PFSK-1 (cell line): Measurements from ENCODE around the gene ITGAL.

Source experiments
- FOXP2 ChIP-seq: optimal IDR thresholded peaks from 2 replicates; pipeline ENCODE3; 2011; ENCODE audit warnings: borderline replicate concordance, control low read depth, inconsistent platforms; ENCODE audit not compliant: insufficient read depth; ENCODE audit errors: extremely low read length, extremely low read depth
- POLR2AphosphoS5 ChIP-seq: IDR thresholded peaks from 2 replicates; pipeline ENCODE4 v1.6.1; 2012; ENCODE audit warnings: low read depth, mild to moderate bottlenecking, control low read depth, low read length, moderate library complexity
- SIN3A ChIP-seq: IDR thresholded peaks from 2 replicates; pipeline ENCODE4 v1.6.1; 2012; ENCODE audit warnings: mild to moderate bottlenecking, low read length, moderate library complexity, borderline replicate concordance; ENCODE audit not compliant: insufficient read depth
- TAF1 ChIP-seq: IDR thresholded peaks from 2 replicates; pipeline ENCODE4 v1.6.1; 2012; ENCODE audit warnings: low read length, control low read depth, borderline replicate concordance; ENCODE audit not compliant: insufficient read depth
- TF ChIP-seq, protein P1 (sequence below), 2 experiments: IDR thresholded peaks; 2 replicates each; pipeline versions ENCODE4 v1.6.1 to v1.8.0; 2011 to 2012; ENCODE audit warnings: low read depth in 2 of 2, low read length in 2 of 2, control low read depth in 1 of 2, inconsistent platforms in 1 of 2, mild to moderate bottlenecking in 1 of 2, moderate library complexity in 1 of 2; ENCODE audit not compliant: insufficient read depth in 1 of 2

The ITGAL gene

DNA sequence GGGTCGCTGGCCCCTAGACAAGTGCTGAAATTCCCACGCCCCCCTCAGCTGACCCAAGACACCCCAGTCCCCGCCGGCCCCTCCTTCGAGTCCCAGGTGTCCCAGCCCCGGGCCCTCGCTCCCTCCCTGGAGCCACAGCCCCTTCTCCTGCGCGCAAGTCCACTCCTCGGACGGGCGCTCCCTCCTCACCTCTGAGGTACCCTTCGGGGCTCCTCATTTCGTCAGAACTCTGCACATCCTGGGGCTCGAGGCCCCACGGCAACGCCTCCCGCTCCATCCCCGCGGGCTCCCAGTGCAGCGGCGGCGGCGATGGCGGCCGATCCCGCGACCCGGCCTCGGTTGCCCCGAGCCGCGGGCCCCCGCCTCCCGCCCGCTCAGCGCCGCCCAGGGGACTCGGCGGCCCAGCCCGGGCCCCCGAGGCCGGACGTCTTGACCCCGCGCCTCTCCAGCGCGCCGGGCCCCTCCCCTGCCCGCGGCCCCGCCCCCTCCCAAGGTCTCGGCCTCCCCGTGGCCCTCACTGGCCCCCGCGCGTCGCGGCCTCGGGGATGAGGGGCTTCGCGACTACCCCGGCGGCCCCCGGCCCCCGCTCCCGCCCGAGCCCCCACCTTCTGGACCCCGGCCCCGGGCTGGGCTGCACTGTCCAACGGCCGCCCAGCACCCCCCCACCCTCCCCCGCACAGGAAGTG lies 53.7 kb downstream of the ITGAL start, which contains the start of gene ZNF768:
ZNF768 (minus strand) TSS at position 430 of the 686 bp plus-strand sequence; CDS start at position 277, 153 bp downstream.
- TF ChIP-seq, protein P1, sequence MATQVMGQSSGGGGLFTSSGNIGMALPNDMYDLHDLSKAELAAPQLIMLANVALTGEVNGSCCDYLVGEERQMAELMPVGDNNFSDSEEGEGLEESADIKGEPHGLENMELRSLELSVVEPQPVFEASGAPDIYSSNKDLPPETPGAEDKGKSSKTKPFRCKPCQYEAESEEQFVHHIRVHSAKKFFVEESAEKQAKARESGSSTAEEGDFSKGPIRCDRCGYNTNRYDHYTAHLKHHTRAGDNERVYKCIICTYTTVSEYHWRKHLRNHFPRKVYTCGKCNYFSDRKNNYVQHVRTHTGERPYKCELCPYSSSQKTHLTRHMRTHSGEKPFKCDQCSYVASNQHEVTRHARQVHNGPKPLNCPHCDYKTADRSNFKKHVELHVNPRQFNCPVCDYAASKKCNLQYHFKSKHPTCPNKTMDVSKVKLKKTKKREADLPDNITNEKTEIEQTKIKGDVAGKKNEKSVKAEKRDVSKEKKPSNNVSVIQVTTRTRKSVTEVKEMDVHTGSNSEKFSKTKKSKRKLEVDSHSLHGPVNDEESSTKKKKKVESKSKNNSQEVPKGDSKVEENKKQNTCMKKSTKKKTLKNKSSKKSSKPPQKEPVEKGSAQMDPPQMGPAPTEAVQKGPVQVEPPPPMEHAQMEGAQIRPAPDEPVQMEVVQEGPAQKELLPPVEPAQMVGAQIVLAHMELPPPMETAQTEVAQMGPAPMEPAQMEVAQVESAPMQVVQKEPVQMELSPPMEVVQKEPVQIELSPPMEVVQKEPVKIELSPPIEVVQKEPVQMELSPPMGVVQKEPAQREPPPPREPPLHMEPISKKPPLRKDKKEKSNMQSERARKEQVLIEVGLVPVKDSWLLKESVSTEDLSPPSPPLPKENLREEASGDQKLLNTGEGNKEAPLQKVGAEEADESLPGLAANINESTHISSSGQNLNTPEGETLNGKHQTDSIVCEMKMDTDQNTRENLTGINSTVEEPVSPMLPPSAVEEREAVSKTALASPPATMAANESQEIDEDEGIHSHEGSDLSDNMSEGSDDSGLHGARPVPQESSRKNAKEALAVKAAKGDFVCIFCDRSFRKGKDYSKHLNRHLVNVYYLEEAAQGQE (IDR thresholded peaks at IDR 0.05; ENCODE audit: insufficient read depth in 1 of 2, low read depth in 2 of 2, low read length in 2 of 2): peak; percentile 57 to 87; a peak in 3 of 4 replicates
- no peak for TF ChIP-seq FOXP2
- no peak for TF ChIP-seq SIN3A

DNA sequence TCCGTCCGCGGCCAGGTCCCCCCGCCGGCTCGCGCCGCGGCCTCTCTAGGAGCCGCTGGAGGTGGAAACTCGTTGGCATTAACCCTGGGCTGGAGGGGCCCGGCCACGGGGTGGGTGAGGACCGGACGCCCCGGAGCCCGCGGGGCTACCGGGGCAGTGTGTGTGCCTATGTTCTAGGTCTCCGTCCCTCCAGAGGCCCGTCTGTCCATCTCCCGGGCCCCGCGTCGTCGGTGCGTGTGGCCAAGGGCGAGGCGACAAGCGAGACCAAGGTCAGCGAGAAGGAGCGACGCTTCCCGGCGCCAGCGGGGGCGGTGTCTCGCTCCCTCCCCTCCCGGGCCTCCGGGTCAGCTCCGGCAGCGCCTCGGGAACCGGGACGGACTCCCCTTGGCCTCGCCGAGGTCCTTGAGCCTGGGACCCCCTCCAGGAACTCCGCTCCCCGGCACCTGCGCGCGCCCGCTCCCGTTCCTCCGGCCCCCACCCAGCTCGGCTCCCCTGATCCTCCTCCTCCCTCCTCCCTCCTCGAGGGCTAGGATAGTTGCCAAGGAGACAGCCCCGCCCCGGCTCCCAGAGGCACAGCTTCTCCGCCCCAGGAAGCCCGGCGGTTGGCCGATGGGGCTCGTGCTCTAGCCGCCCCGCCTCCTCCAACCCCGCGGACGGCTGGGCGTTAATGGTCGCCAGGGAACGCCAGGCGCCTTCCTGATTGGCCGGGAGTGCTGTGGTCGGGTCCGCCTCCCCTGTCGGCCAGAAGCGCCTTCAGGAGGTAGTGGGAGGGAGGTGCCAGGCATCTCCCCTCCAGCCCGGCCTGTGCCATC lies 54.5 kb downstream of the ITGAL start:
- TF ChIP-seq POLR2AphosphoS5 (peak; percentile 56; the same call in 1 of the 2 replicates), FOXP2 (peak; percentile 64), TAF1 (0 out of 2 replicates have a peak, but pooled peaks have one; percentile 26), SIN3A (peak; percentile 73; the same call in 1 of the 2 replicates)
- TF ChIP-seq, protein P1 (IDR thresholded peaks at IDR 0.05; ENCODE audit: insufficient read depth in 1 of 2, low read depth in 2 of 2, low read length in 2 of 2): no peak

DNA sequence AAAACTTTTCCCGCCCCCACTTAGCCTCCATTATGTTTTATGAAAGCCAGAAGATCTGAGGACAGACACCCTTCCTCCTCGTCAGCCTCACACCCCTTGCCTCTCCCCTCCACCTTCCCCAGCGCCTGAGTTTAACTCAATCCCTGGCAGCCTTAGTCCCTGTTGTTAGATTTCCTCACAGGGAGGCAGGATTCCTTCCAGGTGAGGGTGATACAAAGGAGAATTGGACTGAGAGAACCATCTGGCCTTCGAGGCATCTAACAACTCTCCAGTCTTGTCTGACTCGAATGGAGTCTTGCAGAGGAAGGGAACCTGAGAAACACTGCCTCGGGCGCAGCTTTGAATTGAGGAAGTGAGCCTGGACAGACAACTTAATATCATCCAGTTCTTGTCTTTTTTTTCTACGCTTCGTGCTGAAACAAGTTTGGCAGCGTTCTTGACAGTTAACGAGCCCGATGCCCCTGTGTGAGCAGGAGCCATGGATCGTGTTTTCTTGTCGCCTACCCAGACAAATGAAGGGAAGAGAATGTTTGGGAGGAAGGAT lies 55.2 kb downstream of the ITGAL start:
- TF ChIP-seq, protein P1 (IDR thresholded peaks at IDR 0.05; ENCODE audit: insufficient read depth in 1 of 2, low read depth in 2 of 2, low read length in 2 of 2): no peak
- TF ChIP-seq SIN3A (no peak), FOXP2 (no peak), TAF1 (no peak)

DNA sequence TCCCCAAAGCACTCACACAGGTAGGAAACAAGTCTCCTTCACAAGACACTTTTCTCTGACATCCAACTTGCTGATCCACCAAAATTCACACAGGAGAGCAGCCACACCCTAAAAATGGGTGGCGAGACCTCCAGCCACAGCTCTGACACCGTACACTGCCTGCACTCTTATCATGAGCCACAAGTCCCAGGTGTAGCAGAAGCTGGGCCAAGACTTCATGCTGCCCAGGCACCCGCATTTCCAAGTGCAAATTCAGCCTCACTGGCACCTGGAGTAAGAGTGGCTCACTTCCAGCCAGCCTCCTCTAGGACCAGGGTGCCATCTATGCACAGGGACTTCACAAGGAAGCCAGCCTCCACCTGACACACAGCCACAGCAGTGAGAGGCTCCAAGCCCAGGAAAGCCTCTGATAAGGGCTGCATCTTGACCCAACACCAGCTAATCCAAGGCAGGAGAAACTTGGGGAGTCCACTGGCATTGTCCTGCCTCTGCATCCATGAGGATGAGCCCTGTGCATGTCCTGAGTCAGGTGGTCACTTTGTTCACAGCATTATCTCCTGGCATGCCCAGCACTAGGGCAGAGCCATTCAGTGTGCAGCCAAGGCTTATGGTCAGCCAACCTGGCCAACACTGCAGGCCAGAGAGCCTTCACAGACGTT lies 56.4 kb downstream of the ITGAL start:
- TF ChIP-seq SIN3A (no peak), POLR2AphosphoS5 (no peak), TAF1 (no peak), FOXP2 (no peak)
- TF ChIP-seq, protein P1 (IDR thresholded peaks at IDR 0.05; ENCODE audit: insufficient read depth in 1 of 2, low read depth in 2 of 2, low read length in 2 of 2): no peak
